Adrenal gland (tissue), 12 donors: ENCODE measurements around the gene ENO1. TPM values are rescaled to one million over a fixed set of nuclear protein-coding genes. Genes with fewer than 3 reads are reported as not detected.

Experiments used
- DNase-seq, 7 donors: peaks; one replicate each; pipeline ENCODE4 v3.0.0-alpha.2; 2019 to 2020
- H3K27ac ChIP-seq, 5 donors: fragments of 200-600 bp; sonication (generic) in 4 of 5; 1 replicate in 3 of 5; 2 replicates in 2 of 5; pipeline versions ENCODE4 v1.5.1 to v1.8.0; 2016 to 2020; ENCODE audit warnings: mild to moderate bottlenecking in 1 of 5
- H3K27me3 ChIP-seq: fragments of 200-600 bp; 2 replicates; pipeline ENCODE4 v1.8.0; 2021
- H3K36me3 ChIP-seq, 2 donors: fragments of 200-600 bp; replicated peaks in 1 of 2; 1 replicate in 1 of 2; 2 replicates in 1 of 2; pipeline versions ENCODE4 v1.5.1 to v1.8.0; 2018 to 2022
- H3K4me1 ChIP-seq, 2 donors: fragments of 200-600 bp; replicated peaks in 1 of 2; 1 replicate in 1 of 2; 2 replicates in 1 of 2; pipeline versions ENCODE4 v1.5.1 to v1.8.0; 2018 to 2021
- H3K4me3 ChIP-seq, 4 donors: fragments of 200-600 bp; sonication (generic) in 3 of 4; one replicate each; pipeline ENCODE4 v1.5.1; 2016 to 2018
- H3K9me3 ChIP-seq, 3 donors: fragments of 200-600 bp; sonication (generic) in 1 of 3; replicated peaks in 1 of 3; 1 replicate in 2 of 3; 2 replicates in 1 of 3; pipeline versions ENCODE4 v1.5.1 to v1.8.0; 2016 to 2021
- POLR2A ChIP-seq, 2 donors: fragments of 450-650 bp; IDR thresholded peaks; one replicate each; pipeline ENCODE4 v1.6.1; 2017; ENCODE audit warnings: antibody characterized with exemption in 2 of 2, mild to moderate bottlenecking in 2 of 2, moderate library complexity in 1 of 2
- WGBS, 4 donors: extraction: QIAGEN DNeasy Blood & Tissue Kit in 2 of 4; methylation state at CpG; one replicate each; pipeline versions ENCODE4 v1.1.5 to v1.1.7; 2013 to 2017; 5-methylcytosine and 5-hydroxymethylcytosine counted together
- intact Hi-C, 2 donors: fragments of 100-400 bp; cut with DNase I; formaldehyde crosslinking; loops; one replicate each; pipeline versions ENCODE4 v1.14.1 to v1.15.0; 2022 to 2023
- polyA plus RNA-seq, 3 donors: library from polyadenylated mRNA; stranded (reverse); fragments of 200-250 nt in 2 of 3; fragments of 350-450 nt in 1 of 3; fragmentation: Illumina TruSeq in 1 of 3; extraction: RNeasy Lipid Tissue Mini Kit (QIAGEN cat#74804) in 1 of 3; gene quantifications; one replicate each; pipeline ENCODE4 v1.2.3, GENCODE V29; 2013 to 2014
- total RNA-seq, 9 donors: library from RNA; depleted of rRNA in 4 of 9; stranded (reverse); fragments of >200 nt in 4 of 9; fragments of 120-200 nt in 1 of 9; fragmentation: NEBNext Ultra II Directional in 1 of 9; extraction: Animal tissue kit (Norgen Biotek cat#: 25700) in 1 of 9; gene quantifications; one replicate each; pipeline versions ENCODE4 v1.1.0 to v1.2.4, GENCODE V29; 2013 to 2023
- TF ChIP-seq, protein P1 (sequence below), 6 experiments: fragments of 450-650 bp in 4 of 6; fragments of 200-600 bp in 2 of 6; sonication (generic) in 1 of 6; IDR thresholded peaks; 1 replicate in 5 of 6; 2 replicates in 1 of 6; pipeline versions ENCODE4 v1.5.1 to v1.8.0; 2016 to 2021; ENCODE audit warnings: antibody characterized with exemption in 6 of 6, mild to moderate bottlenecking in 2 of 6, moderate library complexity in 1 of 6
- donor health status: healthy with polysubstance abuse.
- donor health status: Bipolar disorder and iron deficiency.
- donor health status: DM: yes; HTN: yes; CAD: no.
- donor health status: DM: no; HTN: no; CAD: no.
- donor health status: DM: no; HTN: no; CAD: no.
- donor health status: DM: yes; HTN: yes; CAD: no.

The ENO1 gene
- total and polyA plus RNA-seq, 12 donors, result 142 to 819 (median 581) TPM

DNA sequence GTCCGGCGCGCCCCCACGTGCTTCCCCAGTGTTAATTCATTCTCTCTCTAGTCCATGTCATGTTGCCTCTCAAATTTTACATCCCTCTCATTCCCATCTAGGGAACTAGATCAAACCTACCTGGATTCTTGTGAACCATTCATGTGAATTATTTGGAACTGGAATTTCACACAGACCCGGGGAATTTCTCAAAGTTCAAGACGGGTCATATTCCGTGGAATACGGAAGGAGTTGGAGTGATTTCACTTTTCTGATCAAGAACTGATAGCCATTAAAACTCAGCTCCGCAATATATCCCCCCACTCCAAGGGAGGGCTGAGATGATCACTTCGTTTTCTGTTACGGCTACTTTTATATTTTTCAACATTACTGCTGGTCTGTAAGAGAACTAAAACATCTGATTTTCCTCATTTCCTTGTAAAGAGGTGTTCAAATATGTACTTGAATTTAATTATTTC is 1.0 kb upstream of the ENO1 start:
- peak overlapping the region; percentile 96 to 99 (median 99) for H3K27ac ChIP-seq
- H3K4me1 ChIP-seq, result peaks cover 33 to 45% of the 10 kb centered on the region in 2 donors
- H3K9me3 ChIP-seq, result no peaks in the 10 kb centered on the region
- no peak for DNase-seq
- intact Hi-C loops, result no loop called here
- TF ChIP-seq, protein P1, sequence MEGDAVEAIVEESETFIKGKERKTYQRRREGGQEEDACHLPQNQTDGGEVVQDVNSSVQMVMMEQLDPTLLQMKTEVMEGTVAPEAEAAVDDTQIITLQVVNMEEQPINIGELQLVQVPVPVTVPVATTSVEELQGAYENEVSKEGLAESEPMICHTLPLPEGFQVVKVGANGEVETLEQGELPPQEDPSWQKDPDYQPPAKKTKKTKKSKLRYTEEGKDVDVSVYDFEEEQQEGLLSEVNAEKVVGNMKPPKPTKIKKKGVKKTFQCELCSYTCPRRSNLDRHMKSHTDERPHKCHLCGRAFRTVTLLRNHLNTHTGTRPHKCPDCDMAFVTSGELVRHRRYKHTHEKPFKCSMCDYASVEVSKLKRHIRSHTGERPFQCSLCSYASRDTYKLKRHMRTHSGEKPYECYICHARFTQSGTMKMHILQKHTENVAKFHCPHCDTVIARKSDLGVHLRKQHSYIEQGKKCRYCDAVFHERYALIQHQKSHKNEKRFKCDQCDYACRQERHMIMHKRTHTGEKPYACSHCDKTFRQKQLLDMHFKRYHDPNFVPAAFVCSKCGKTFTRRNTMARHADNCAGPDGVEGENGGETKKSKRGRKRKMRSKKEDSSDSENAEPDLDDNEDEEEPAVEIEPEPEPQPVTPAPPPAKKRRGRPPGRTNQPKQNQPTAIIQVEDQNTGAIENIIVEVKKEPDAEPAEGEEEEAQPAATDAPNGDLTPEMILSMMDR (IDR thresholded peaks at IDR 0.05), result no peak
- TF ChIP-seq POLR2A (IDR thresholded peaks at IDR 0.05), result no peak
- peak overlapping the region in 2 of 4 donors; percentile 28 to 72 for H3K4me3 ChIP-seq
- H3K36me3 ChIP-seq, result peaks cover 0 to 13% of the 10 kb centered on the region in 2 donors
- WGBS, 4 donors, result 19 to 29% (median 26%) methylated on average over 11 of the region's 11 CpGs
- H3K27me3 ChIP-seq, result no peaks in the 10 kb centered on the region

DNA sequence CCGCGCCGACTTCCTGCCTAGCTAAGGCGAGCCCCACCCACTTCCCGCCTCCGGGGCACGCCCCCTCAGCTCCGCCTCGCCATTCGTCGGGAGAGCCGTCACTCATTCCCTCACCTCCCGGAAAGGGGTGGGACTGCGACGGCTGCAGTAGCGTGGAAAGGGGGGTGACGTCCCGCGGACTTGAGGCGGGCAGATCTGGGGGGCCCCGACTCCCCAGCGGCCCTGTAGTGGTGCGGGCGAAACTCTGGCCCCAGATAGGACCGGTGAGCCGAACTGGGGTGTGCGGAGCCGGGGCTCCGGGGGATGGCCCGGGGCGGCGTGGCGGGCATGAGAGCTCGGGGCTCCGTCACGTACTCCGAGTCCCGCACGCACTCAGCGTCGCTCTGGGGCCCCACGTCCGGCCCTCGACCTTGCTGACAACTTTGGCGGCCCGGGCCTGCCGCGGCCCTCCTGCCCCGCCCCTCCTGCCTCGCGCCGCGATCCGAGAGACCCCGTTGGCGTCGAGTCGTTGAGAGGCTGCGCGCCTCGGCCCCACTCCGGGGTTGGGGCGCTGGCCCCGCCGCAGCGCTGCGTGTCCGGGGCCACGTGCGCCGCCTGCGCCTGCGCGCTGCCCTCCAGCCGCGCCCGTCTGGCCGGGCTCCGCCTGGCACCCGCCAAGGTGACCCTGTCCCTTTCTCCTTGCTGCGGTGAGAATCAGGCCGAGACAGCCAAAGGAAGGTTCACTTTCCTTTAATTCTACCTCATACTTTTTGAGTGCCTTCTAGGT is 395 bp upstream of the ENO1 start:
- DNase-seq, result peak; percentile 96 to 99 (median 97)
- H3K9me3 ChIP-seq, result no peaks in the 10 kb centered on the region
- H3K36me3 ChIP-seq, result peaks cover 0 to 19% of the 10 kb centered on the region in 2 donors
- intact Hi-C loops, result no loop called here
- peaks cover 38 to 51% of the 10 kb centered on the region in 2 donors for H3K4me1 ChIP-seq
- H3K27me3 ChIP-seq, result no peaks in the 10 kb centered on the region
- H3K4me3 ChIP-seq, result peak overlapping the region in 3 of 4 donors; percentile 72 to 94 (median 86)
- 0 to 1% (median 1%) methylated on average over 23 to 82 of the region's 82 CpGs for WGBS, 4 donors
- H3K27ac ChIP-seq, result peak overlapping the region; percentile 96 to 99 (median 99)
- TF ChIP-seq, protein P1 (IDR thresholded peaks at IDR 0.05), result peak in 1 of 6 experiments; percentile 13
- peak in 1 of 2 donors; percentile 39 for TF ChIP-seq POLR2A (IDR thresholded peaks at IDR 0.05)

DNA sequence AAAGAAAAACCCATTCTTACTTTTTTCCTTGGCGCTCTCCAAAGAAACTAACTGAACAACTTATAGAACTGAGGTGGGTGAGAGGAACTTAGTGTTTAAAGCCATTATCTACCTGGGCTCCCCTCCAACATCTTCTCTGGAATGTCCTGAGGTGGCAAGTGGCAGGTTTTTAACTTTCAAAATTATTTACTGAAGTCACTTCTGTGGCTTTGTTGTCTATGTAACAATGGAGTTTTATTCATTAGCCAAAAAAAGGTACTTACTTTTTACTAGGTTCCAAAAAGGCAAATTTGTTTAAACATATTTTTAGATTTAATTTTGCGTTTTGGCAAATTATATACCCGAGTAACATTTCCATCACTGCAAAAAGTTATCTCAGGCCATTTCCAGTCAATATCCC is 2.4 kb downstream of the ENO1 start:
- Histone ChIP-seq H3K36me3 (peaks cover 0 to 46% of the 10 kb centered on the region in 2 donors), H3K9me3 (no peaks in the 10 kb centered on the region), H3K4me3 (no peak overlapping the region), H3K27ac (peak overlapping the region in 1 of 5 donors; percentile 99), H3K27me3 (no peaks in the 10 kb centered on the region), H3K4me1 (peaks cover 49 to 77% of the 10 kb centered on the region in 2 donors)
- WGBS, 4 donors, result 76 to 84% (median 83%) methylated on average over 3 of the region's 3 CpGs
- intact Hi-C loops, result no loop called here
- TF ChIP-seq, protein P1 (IDR thresholded peaks at IDR 0.05), result no peak
- TF ChIP-seq POLR2A (IDR thresholded peaks at IDR 0.05), result no peak
- no peak for DNase-seq

DNA sequence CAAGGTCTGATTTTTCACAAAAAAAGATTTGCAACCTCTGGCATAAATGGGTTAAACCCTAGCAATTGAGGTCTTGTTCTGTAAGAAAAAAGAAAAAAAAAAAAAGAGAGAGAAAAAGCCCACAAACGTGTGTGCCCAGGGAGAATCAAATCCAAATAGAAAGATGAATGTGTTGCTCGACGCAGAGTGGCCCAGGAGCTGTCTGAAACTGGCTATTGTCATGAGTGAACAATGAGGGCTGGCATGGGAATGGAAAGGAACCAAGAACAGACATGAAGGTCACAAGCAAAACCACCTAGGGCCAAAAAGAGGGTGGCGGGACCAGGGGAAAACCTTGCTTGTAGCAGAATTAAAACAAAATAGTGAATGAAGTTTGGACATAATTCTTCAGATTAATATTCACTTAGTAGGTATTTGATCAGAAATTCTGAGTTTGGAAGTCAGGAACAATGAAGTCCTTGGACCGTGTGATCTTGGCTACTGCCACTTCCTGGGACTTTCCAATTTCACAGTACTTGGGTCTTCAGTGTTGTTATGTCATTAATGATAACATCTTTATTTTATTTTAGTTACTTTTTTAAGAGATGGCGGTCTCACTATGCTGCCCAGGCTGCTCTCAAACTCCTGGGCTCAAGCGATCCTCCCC is 3.1 kb downstream of the ENO1 start:
- TF ChIP-seq POLR2A (IDR thresholded peaks at IDR 0.05), result no peak
- TF ChIP-seq, protein P1 (IDR thresholded peaks at IDR 0.05), result no peak
- DNase-seq, result peak in 3 of 7 donors; percentile 43 to 70 (median 56)
- intact Hi-C loops, result no loop called here
- H3K4me1 ChIP-seq, result peaks cover 46 to 73% of the 10 kb centered on the region in 2 donors
- H3K27me3 ChIP-seq, result no peaks in the 10 kb centered on the region
- H3K36me3 ChIP-seq, result peaks cover 0 to 54% of the 10 kb centered on the region in 2 donors
- no peak overlapping the region for H3K4me3 ChIP-seq
- H3K27ac ChIP-seq, result peak overlapping the region in 3 of 5 donors; percentile 3 to 99 (median 52)
- 41 to 48% (median 43%) methylated on average over 7 of the region's 7 CpGs for WGBS, 4 donors
- H3K9me3 ChIP-seq, result no peaks in the 10 kb centered on the region
